Measurements from ENCODE around the gene SLC2A1.
"Not testable (repeated sequence)": the region's sequence is repeated elsewhere in the genome, so short reads cannot be mapped to it uniquely, and the experiment has no call there.

Gene SLC2A1

DNA sequence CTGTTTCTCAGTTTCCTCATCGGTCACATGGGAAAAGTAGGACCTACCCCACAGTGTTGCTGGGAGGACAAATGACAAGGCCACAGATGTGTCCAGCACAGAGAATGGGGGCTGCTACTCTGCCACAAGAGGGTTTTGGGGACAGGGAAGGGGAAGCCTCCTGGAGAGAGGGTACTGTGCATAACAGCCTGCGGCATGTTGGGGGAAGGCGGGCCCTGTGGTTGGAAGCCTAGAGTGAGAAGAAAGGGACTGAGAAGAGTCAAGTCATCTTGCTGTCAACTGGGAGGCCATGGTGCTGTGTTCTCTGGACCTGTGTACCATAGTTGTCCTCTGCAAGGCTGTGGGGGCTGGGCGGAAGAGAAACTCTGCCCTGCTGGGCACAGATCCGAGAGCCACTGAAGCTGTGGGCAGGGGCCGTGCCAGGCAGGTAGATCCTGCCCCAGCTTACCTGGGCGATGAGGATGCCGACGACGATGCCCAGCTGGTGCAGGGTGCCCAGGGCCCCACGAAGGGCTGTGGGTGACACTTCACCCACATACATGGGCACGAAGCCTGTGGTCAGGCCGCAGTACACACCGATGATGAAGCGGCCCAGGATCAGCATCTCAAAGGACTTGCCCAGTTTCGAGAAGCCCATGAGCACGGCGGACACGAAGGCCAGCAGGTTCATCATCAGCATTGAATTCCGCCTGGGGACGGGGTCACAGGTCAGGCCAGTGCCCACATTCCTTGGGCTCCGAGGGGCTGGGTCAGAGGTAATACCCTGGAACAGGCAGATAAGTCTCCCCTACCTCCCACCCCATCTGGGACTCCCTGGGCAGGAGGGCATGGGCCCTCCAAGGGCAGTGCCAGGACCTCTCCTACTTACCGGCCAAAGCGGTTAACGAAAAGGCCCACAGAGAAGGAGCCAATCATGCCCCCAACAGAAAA lies 28.2 kb downstream of the SLC2A1 start:
- no peak for DNase-seq (ENCODE audit: low read depth in 2 of 3, low spot score in 1 of 3)

DNA sequence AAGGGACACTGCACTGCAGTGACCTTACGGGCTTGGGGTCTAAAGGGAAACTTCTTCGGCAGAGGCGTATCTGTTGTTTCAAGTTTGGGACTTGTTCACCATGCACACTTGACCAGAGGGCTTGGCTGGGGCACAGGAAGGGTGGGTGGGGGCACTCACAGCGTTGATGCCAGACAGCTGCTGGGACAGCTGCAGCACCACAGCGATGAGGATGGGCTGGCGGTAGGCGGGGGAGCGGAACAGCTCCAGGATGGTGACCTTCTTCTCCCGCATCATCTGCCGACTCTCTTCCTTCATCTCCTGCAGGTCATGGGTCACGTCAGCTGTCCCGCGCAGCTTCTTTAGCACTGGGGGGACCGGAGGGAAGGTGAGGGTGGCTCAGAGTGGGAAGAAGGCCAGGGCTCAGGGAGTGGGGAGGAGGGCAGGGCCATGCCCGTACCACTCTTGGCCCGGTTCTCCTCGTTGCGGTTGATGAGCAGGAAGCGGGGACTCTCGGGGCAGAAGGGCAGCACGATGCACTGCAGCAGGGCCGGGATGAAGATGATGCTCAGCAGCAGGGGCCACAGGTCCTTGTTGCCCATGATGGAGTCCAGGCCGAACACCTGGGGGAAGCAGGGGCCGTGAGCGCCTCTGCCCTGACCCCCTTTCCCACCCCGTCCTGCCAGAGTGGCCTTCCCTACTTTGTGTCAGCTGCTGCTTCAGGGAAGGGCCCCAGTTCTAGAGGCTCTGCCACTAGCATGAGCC lies 29.1 kb downstream of the SLC2A1 start:
- no peak for DNase-seq (ENCODE audit: low read depth in 2 of 3, low spot score in 1 of 3)

GRCh38 chr1:42928859-42929258 lies 29.8 kb downstream of the SLC2A1 start:
- DNase-seq (ENCODE audit: low read depth in 2 of 3, low spot score in 1 of 3), result no peak

DNA sequence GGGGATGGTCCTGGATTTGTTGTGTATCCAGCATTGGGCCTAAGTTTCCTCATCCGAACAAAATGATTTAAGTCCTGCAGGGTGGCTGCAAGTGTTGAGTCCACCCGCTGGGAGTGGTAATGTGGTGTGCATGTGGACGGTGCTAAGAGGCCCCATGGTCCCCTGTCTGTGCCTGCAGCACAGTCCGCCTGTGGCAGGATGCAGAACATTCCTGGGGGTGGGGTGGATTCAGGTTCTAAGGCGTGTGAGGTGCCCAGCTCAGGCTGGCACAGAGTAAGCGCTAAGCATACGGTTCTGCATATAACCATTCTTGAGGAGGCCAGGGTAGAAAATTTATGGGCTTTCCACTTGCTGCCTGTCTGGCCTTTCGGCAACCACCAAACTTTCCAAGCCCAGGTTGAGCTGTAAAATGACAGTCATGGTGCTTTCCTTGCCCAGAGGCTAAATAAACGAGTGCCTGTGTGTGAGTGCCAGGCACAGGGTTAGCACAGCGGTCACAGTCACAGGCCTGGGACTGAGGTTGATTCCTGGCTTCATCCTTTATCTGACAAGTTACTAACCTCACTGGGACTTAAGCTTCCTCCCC lies 30.7 kb downstream of the SLC2A1 start:
- DNase-seq (ENCODE audit: low read depth in 2 of 3, low spot score in 1 of 3), result no peak

GRCh38 chr1:42927274-42927841 lies 31.3 kb downstream of the SLC2A1 start:
- DNase-seq (ENCODE audit: low read depth in 2 of 3, low spot score in 1 of 3), result no peak

GRCh38 chr1:42926879-42927242 lies 31.8 kb downstream of the SLC2A1 start:
- no peak for DNase-seq (ENCODE audit: low read depth in 2 of 3, low spot score in 1 of 3)

DNA sequence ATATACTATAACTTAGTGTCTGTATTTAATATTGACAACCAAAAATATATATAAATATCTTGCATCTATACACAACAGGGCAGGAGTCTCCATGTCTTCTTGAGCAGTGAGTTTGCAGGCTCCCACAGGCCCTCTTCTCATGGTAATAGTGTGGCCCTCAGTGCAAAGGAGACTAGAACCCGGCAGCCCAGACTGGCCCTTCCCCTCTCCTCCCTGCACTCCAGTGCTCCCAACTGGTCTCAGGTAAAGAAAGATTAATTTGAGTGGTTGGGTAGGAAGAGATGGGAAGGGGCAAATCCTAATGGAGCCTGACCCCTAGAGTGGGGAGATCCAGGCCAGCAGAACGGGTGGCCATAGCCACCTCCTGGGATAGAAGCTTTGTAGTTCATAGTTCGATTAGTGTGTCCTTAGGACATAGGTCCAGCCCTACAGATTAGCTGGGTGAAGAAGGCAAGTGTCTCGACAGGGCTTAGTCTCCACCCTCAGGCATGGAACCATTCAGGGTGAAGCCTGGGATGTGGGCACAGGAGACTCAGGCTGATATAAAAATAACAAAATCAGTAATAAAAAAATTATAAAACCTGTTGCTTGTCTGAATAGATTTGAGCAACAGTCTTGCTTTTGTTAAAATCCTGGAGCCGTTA lies 32.3 kb downstream of the SLC2A1 start:
- no peak for DNase-seq (ENCODE audit: low read depth in 2 of 3, low spot score in 1 of 3)

GRCh38 chr1:42924851-42925760 lies 33.6 kb downstream of the SLC2A1 start:
- no peak for DNase-seq (ENCODE audit: low read depth in 2 of 3, low spot score in 1 of 3)

GRCh38 chr1:42924082-42924850 lies 34.4 kb downstream of the SLC2A1 start:
- DNase-seq (ENCODE audit: low read depth in 2 of 3, low spot score in 1 of 3), result peak; percentile 82 to 91 (median 88)

GRCh38 chr1:42923367-42924081 lies 35.1 kb downstream of the SLC2A1 start:
- DNase-seq (ENCODE audit: low read depth in 2 of 3, low spot score in 1 of 3), result no peak

DNA sequence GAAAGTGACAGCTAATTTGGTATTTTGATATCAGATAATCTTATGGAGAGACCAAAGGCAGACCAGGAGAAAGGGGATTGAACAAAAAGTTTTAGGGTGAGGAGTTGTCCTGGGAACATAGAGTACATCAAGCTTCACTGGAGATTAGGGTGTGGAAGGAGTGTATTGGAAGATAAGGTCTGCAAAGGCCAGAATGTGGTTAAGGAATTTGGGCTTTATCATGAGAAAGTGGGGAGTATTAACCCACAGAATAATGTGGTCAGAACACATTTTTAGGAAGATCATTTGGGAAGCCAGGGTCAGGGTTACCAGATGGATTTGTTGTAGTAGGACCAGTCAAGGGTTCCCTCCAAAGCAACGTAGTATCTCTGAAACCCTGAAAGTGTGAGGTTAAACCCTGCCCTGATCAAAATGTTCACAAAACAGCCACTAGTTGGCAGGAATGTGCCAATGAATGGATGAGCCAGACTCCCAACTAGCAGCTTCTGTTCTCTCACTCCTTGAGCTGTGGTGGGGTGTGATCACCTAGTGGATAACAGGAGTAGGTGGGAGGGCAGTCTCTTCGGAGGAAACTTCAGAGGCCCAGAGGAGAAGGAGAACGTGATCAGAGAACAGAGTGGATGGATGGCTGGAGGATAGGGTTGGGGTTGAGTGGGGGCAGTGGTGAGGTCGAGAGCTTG lies 35.8 kb downstream of the SLC2A1 start:
- peak; percentile 37 to 62 (median 49) for DNase-seq (ENCODE audit: low read depth in 2 of 3, low spot score in 1 of 3)

- no peak for DNase-seq (ENCODE audit: low read depth in 2 of 3, low spot score in 1 of 3)
These were observed 36.9 kb downstream of the SLC2A1 start for GRCh38 chr1:42921769-42922168.

GRCh38 chr1:42919651-42920050 lies 39.0 kb downstream of the SLC2A1 start:
- DNase-seq (ENCODE audit: low read depth in 2 of 3, low spot score in 1 of 3), result not testable (repeated sequence)

GRCh38 chr1:42917241-42917495 lies 41.5 kb downstream of the SLC2A1 start:
- DNase-seq (ENCODE audit: low read depth in 2 of 3, low spot score in 1 of 3), result no peak

GRCh38 chr1:42915456-42915855 lies 43.2 kb downstream of the SLC2A1 start:
- DNase-seq (ENCODE audit: low read depth in 2 of 3, low spot score in 1 of 3), result no peak

- DNase-seq (ENCODE audit: low read depth in 2 of 3, low spot score in 1 of 3), result no peak
These were observed 44.5 kb downstream of the SLC2A1 start for GRCh38 chr1:42914092-42914627.

- peak in 1 of 3 donors; percentile 69 for DNase-seq (ENCODE audit: low read depth in 2 of 3, low spot score in 1 of 3)
These were observed 45.1 kb downstream of the SLC2A1 start for GRCh38 chr1:42913426-42914091.

DNA sequence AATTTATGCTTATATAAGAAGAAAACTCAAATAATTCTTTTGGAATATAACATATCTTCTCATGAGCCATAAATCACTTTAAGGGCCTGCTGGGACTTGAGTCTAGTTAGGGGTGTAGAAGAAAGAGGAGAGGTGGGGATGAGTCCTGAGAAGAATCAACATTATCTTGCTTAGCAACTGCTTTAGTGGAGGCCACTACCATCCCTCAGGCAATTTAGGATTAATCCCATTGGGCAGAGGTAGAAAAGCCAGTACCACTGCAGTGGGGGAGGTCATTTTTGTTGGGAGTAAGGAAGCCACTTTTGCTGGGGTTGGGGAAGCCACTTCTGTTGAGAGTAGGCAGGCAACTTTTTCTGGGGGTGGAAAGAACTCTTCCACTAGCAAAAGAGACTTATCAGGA lies 47.7 kb downstream of the SLC2A1 start:
- no peak for DNase-seq (ENCODE audit: low read depth in 2 of 3, low spot score in 1 of 3)
